ENCODE data around the gene RGS14.

GRCh38 chr5:177388521-177389052 lies 30.9 kb downstream of the RGS14 start:
- TF ChIP-seq, protein P1, sequence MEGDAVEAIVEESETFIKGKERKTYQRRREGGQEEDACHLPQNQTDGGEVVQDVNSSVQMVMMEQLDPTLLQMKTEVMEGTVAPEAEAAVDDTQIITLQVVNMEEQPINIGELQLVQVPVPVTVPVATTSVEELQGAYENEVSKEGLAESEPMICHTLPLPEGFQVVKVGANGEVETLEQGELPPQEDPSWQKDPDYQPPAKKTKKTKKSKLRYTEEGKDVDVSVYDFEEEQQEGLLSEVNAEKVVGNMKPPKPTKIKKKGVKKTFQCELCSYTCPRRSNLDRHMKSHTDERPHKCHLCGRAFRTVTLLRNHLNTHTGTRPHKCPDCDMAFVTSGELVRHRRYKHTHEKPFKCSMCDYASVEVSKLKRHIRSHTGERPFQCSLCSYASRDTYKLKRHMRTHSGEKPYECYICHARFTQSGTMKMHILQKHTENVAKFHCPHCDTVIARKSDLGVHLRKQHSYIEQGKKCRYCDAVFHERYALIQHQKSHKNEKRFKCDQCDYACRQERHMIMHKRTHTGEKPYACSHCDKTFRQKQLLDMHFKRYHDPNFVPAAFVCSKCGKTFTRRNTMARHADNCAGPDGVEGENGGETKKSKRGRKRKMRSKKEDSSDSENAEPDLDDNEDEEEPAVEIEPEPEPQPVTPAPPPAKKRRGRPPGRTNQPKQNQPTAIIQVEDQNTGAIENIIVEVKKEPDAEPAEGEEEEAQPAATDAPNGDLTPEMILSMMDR (optimal IDR thresholded peaks at IDR 0.05 in 1 of 3, IDR thresholded peaks at IDR 0.05 in 1 of 3, conservative IDR thresholded peaks at IDR 0.05 in 1 of 3; ENCODE audit: extremely low read depth in 1 of 3, insufficient read depth in 2 of 3, low read length in 3 of 3), result no peak
- no peak for TF ChIP-seq EZH2 (IDR thresholded peaks at IDR 0.05; ENCODE audit: low read length)
